HG02763 (cell line): Measurements from ENCODE around the gene CMIP.

Source experiments
- ATAC-seq: cut with Tn5 transposase; IDR thresholded peaks from one replicate; pipeline ENCODE4 v1.9.1; 2021; ENCODE audit warnings: mild to moderate bottlenecking, moderate library complexity; ENCODE audit not compliant: unreplicated experiment

Gene CMIP

DNA sequence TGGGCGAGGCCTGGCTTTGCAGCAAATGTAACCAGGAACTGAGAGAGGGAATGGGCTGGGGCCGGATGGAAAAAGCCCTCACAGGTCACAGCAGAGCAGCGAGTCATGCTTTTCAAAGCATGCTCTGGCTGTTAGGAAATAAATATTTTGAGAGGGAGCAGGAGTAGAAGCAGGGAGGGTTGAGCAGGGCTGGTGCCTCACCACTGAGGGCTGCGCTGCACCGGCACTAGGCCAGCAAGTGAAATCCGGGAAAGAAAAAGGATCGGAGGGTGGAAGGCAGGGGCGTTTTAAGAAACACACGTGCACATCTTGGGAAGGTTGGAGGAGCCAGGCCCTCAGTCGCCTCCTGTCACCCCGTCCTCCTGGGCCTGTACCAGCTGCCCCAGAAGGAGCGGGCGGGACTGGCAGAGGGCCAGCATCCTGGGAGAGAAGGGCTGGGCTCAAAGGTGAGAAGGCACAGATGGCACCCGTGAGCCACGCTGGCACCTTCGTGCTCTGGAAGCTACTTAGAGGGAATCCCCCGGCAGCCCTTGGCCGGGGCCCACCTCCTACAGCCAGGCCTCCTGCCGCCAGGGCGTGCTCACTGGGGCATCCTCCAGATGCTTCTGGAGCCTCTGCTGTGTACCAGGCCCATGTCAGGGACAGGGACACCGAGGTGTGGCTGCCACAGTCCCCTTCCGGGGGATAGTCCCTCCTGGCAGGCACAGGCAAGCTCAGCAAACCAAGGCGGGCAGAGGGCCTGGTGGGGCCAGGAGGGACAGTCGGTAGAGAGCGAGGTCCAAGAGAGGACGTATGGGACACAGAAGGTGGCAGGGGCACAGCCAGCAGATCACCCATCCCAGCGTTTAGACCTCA, 263.0 kb downstream of the CMIP start:
- ATAC-seq: no peak

DNA sequence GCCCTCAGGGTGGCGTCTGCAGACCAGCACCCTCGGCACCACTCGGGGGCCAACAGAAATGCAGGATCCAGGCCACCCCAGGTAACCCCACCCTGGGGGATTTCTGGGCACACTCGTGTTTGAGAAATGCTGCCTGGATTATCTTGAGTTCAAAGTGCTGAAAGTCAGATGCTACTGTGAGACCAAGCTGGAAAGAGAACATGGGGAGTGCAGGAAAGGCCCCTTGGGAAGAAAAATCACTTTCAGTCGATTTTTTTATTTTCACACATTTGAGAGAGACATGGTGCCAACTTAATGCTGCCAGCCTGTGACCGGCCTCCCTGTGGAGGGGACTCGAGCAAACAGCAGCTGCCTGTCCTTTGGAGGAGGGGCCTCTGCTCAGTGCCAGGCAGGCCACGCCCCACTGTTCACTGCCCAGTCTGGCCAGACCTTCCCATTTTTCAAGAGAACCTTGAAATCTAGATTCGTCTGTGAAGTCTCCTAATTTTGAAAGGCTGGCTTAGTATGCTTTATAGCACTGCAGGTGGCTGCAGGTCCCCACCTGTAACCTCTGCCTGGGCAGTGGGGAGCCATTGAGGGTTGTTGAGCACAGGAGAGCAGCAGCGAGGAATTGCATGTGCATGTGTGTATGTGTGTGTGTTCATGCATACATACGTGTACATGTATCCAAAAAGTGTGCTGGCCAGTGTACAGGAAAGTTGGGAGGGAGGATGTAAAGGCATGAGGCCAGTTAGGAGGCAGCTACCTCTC, 263.8 kb downstream of the CMIP start:
- ATAC-seq: no peak

DNA sequence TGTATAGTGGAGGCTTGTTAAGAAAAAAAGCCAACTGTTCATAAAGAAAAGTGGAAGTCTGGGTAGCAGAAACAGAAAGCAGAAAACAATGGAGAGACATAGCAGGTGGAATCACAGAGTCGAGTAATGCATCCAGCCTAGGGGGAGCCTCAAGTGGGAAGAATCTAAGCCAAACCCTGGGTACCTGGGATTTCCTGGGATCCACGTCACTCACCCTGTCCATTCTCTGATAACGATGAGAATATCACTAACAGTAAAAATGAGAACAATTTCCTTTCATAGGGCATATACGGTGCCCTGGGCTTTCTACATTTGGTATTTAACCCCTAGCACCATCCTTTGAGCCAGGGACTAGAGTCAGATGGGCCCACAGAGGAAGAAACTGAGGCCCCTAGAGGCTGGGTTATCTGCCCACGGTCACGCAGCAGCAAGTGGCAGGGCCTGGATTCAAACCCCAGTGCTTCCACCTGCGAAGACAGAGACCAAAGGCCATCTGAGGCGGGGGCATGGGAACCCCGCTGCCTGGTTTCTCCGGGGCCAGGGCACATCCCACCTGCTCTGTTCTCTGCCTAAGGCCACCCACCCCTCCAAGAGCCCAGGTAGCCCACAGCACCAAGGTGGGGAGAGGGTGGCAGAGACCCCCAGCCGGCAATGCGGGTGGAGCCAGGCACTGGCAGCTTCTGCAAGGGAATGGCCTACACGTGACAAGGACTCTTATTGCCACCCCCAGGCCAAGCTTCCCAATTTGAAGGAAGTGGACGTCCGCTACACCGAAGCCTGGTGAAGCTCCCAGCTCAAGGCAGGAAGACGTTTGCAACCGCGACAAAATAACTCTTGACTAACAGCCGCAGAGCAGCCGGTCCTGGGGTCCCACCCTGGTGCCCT, 264.6 kb downstream of the CMIP start:
- no peak for ATAC-seq

DNA sequence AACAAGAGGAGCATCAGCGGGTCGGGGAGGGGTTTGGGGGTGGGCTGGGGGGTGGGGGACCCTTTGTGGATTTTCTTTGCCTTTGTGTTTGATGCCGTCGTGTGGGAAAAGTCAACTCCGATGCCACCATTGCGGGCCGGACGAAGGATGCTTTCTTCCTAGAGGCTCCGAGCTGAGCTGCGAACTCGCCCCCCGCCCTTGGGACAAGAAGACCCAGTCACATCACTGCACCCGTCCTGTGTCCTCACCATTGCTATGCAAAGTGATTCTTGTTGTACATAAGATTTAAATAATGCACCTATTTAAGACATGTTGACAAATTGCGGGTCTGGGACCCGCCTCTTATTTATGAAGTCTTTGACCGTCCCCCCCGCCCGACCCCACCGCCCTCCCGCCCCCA, 265.4 kb downstream of the CMIP start:
- no peak for ATAC-seq

DNA sequence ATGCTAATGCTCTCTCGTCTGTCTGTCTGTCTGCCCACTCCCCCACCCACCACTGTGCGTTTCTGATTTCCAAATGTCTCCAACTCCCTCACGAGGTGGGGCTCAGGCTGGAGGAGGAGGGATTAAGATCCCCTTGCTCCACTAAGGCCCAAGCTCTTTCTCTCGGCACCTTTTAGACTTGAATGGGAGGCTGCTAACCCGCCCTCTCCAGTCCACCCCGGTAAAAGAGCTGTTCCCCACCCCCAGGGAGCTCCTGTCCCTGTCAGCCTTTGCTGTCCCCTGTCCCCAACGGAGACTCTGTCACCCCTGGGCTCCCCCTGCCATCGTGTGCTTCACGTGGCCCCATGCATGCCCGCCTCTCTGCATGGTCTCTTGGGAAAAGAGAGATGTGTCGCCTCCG, 266.0 kb downstream of the CMIP start:
- no peak for ATAC-seq

DNA sequence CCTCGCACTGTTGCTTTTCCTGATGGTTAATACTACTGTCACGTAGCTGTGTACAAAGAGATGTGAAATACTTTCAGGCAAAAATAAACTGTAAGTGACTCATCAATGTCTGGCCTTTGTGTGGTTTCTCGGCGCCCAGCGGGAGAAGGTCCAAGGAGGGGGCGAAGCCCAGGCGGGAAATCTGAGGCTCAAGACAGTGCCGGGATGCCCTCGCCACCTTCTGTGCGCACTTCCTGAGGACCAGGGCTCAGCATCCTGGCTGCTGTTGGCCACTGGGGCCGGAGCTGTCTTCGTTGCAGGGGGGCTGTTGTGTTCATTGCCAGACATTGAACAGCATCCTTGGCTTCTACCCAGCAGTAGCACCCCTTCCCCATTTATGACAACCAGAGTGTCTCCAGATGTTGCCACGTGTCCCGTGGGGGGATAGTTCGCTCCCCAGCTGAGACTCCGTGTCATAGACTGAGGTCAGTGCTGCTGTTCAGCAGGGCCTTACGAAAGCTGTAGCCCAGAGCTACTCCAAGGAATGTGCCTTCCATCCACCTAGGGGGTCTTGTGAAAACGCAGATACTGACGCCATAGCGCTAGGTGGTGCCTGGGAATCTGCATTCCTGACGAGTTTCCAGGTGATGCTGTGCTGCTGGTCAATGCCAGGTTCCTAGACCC, 267.2 kb downstream of the CMIP start:
- no peak for ATAC-seq

DNA sequence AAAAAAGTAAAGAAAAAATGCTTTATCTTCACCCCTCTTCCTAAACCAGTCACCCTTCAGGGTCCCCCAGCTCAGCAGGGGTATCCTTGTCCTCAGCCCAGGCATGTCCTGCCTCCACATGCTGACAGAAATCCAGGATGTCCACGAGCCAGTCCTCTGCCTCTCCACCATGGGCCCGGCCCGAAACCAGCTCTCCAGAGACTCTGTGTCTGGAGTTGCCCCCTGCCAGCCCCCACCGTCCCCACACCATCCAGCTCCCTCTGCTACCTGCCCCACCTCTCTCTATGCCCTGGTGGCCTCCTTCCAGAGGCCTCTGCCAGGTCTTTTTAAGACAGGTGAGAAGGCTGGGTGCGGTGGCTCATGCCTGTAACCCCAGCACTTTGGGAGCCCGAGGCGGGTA, 268.1 kb downstream of the CMIP start:
- ATAC-seq: no peak

DNA sequence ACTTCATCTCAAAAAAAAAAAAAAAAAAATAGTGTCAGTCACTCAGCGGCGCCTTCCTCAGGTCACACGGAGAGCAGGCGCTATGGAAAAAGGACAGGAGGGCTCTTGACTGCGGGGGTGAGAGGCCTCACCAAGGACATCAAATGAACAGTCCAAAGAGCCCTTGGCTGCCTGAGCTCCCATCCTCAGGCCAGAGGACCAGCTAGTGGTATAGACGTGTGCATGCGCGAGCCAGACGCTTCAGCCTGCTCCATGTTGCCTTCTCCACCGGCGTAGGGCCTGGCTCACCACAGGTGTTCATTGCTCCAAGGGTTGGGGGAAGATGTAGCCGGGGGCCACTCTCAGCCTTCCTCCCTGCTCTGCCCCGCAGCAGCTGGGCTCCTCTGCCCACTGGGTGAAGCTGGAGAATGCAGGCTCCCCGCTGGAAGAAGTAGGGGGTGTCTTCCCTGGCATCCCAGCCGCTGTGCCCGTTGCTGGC, 268.7 kb downstream of the CMIP start:
- no peak for ATAC-seq

DNA sequence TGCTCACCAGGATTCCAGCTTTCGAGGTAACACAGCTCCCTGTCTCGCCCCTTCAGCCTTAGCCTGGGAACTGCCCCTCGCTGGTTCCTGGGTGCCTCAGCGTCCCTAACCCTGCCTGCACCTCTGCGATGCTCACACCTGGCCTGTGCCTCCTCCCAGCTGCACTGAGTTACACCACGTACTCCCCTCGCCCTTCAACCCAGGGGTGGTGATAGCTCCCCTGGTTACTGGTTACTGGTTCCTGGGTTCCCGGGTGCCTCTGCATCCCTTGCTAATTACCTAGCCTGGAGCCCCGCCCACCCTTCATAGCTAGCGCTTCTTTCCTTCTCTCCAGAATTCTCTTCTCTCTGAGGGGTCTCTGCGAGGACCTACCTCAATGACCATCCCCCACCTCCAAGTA, 269.2 kb downstream of the CMIP start:
- no peak for ATAC-seq

DNA sequence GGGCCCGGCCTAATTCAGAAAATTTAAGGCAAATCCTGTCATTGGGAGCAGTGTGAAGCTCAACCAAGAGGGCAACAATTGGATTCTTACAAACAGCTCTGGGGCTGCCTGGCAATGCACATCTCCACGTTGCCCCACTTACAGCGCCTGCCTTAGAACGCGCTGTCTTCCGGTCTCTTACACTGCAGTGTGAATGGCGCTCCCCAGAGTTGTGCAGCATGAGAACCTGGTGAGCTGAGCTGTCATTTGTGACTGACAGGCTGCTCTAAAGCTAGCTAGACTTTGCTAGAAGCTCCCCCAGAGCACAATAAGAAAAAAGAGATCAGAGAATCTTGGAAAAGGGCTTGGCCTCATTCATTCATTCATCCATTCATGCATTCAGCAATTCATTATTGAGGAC, 270.0 kb downstream of the CMIP start:
- no peak for ATAC-seq

DNA sequence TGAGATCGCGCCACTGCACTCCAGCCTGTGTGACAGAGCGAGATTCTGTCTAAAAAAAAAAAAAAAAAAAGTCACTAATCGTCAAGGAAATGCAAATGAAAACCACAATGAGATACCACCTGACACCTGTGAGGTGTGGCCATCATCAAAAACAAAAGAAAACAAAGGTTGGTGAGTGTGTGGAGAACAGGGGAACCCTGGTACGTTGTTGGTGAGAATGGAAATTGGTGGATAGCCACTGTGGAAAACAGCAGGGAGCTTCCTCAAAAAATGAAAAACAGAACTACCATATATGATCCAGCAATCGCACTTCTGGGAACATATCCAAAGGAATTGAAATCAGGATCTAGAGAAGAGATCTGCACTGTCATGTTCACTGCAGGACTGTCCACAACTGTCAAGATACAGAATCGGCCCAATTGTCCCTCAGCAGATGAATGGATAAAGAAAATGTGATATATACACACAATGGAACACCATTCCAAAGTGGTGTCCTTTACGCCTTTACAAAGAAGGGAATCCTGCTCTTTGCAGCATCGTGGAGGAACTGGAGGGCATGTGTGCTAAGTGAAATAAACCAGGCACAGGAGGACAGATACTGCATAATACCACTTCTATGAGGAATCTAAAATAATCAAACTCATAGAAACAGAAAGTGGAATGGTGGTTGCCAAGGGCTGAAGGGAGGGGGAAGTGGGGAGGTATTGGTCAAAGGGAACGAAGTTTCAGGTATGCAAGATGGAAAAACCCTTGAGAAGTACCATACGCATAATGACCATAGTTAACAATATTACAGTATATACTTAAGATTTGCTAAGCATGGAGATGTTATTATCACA, 271.0 kb downstream of the CMIP start:
- ATAC-seq: peak; percentile 51

DNA sequence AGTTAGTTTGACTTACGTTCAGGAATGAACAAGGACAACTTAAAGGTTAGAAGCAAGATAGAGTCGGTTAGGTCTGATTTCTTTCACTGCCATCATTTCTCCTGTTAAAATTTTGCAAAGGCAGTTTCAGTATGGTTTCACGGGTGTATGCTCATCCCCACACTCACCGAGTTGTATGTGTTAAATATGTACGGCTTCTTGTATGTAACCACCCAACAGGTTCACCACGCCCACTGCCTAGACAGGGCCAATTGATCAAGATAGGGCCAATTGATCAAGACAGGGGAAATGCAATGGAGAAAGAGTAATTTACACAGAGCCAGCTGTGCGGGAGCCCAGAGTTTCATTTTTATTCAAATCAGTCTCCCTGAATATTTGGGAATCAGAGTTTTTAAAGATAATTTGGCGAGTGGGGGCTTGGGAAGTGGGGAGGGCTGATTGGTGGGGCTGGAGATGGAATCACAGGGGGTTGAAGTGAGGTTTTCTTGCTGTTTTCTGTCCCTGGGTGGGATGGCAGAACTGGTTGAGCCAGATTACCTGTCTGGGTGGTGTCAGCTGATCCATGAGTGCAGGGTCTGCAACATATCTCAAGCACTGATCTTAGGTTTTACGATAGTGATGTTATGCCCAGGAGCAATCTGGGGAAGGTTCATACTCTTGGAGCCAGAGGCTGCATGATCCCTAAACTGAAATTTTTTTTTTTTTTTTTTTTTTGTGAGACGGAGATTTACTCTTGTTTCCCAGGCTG, 272.0 kb downstream of the CMIP start:
- peak; percentile 44 for ATAC-seq

DNA sequence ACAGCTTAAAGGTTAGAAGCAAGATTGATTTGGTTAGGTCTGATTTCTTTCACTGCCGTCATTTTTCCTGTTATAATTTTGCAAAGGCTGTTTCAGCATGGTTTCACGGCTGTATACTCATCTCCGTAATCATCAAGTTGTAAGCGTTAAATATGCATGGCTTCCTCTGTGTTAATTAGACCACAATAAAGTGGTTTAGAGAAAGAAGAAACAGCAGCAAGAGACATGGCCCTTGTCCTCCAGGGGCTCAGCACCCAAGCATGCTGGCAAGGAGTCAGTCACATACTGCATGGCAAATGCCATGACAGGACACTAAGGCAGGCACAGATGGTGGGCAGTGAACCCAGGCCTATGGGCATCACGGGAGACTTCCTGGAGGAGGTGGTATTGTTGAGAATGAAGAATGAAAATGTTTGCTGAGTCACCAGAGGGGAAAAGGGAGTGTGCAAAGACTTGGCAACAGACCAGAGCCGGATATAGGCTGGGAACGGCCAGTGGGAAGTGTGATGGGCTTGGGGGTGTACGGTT, 273.1 kb downstream of the CMIP start:
- ATAC-seq: no peak

DNA sequence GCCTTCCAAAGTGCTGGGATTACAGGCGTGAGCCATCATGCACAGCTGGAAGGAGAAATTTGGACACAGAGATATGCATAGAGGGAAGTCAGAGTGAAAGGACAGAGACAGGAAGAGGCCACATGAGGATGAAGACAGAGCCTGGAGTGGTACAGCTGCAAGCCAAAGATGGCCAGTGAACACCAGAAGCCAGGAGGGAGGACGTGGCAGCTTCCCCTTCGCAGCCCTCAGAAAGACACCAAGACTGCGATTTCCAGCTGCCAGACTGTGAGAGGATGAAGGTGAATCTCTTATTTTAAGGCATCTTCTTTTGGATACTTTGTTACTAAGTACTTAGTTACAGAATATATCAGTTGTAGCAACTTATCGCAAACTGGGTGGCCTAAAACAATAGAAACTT, 274.0 kb downstream of the CMIP start:
- ATAC-seq: no peak

DNA sequence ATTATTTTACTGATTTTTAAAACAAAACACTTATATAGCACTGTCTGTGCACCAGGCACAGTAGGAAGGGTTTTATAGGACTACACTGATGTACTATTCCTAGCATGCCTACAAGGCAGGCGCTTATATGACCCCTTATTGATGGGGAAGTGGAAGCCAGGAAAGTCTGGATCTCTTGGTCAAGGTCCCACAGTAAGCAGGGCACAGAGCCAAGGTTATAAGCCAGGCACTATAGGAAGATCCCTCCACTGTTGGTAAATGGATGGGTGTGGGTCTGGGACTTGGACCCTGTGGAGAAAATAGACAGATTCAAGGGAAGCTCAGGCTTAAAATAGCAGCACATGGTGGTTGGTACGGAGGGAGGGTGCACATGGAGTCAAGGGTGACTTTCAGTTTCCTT, 275.4 kb downstream of the CMIP start:
- ATAC-seq: no peak

DNA sequence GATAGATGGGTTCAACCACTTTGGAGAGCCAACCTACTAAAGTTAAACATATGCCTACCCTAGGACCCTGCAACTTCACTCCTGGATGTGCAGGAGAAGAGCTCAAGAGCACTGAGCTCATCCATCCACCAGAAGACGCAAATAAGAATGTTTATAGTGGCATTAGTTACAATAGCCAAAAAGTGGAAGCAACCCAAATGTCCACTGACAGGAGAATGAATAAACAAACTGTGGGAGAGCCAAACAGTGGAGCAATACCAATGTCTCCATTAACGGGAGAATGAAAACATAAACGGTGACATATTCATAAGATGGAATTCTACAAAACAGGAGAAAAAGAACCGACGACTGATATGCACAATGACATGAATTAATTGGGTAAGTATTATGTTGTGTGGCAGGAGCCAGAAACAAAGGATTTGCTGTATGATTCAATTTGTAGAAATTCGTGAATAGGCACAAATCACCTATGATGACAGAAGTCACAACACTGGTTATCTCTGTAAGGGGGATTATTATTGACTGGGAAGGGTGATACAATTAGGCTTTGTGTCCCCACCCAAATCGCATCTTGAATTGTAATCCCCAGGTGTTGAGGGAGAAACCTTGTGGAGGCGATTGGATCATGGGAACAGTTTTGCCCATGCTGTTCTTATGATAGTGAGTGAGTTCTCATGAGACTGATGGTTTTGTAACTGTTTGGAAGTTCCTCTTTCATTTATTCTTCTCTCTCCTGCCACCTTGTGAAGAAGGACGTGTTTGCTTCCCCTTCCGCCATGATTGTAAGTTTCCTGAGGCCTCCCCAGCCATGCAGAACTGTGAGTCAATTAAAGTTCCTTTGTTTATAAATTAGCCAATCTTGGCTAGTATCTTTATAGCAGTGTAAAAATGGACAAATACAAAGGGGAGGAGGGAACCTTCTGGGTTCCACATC, 276.6 kb downstream of the CMIP start:
- ATAC-seq: no peak

DNA sequence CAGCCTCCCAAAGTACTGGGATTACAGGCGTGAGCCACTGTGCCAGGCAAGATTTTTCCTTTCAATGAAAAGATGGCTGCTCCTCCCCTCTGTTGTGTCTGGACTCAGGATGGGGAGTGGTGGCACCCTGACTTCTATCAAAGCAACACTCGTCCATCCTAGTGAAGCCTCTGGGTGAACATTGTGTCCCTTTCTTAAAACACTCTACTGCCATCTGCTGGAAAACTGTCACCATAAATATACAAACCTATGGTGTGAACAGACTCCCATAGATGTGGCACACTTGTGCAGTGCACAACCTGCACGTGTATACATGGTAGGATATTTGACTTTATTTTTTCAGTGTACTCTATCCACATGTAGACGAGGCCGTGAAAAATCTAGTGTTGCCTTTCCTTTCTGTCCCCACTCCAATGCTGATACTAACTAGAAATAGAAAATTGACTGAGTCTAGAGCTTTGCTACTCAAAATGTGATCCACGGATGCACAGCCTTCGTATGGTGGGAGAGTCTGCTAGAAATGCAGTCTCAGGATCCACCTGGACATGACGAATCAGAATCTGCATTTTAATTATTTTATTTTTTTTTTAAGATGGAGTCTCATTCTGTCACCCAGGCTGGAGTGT, 278.6 kb downstream of the CMIP start:
- no peak for ATAC-seq
